ENCODE results near the gene PCNX2. TPM values are rescaled to one million over a fixed set of nuclear protein-coding genes. Genes with fewer than 3 reads are reported as not detected.

PCNX2 gene
- total and polyA plus RNA-seq, 5 donors: 0.66 to 5.0 (median 3.1) TPM

- H3K27me3 ChIP-seq (ENCODE audit: control insufficient read depth, insufficient read depth): no peaks in the 10 kb centered on the region
- H3K4me3 ChIP-seq (ENCODE audit: low read length): no peak overlapping the region
- H3K9me3 ChIP-seq (ENCODE audit: control insufficient read depth, low read length): peaks cover 2% of the 10 kb centered on the region
- ATAC-seq (no peak), DNase-seq (no peak)
- peaks cover 2% of the 10 kb centered on the region for H3K4me1 ChIP-seq (ENCODE audit: control insufficient read depth, insufficient read depth, low read length)
- H3K27ac ChIP-seq (ENCODE audit: low read length): no peak overlapping the region
- intact Hi-C loops (cut with DNase I): loop anchor here in 1 of 4 donors (10.0 kb wide), 1 partner anchor 117 kb away; no protein-coding TSS in a partner anchor
- WGBS: 95% methylated on average over 3 of the region's 3 CpGs
These were observed 237.7 kb downstream of the PCNX2 start for GRCh38 chr1:233057836-233058235.

- peaks cover 2% of the 10 kb centered on the region for H3K9me3 ChIP-seq (ENCODE audit: control insufficient read depth, low read length)
- intact Hi-C loops (cut with DNase I): loop anchor here in 1 of 4 donors (10.0 kb wide), 1 partner anchor 119 kb away; no protein-coding TSS in a partner anchor
- H3K27me3 ChIP-seq (ENCODE audit: control insufficient read depth, insufficient read depth): no peaks in the 10 kb centered on the region
- no peak overlapping the region for H3K4me3 ChIP-seq (ENCODE audit: low read length)
- no peak overlapping the region for H3K27ac ChIP-seq (ENCODE audit: low read length)
- 85% methylated on average over 5 of the region's 5 CpGs for WGBS
- ATAC-seq (no peak), DNase-seq (no peak)
- peaks cover 2% of the 10 kb centered on the region for H3K4me1 ChIP-seq (ENCODE audit: control insufficient read depth, insufficient read depth, low read length)
These were observed 239.5 kb downstream of the PCNX2 start for GRCh38 chr1:233055879-233056641.

- no peak overlapping the region for H3K27ac ChIP-seq (ENCODE audit: low read length)
- DNase-seq (no peak), ATAC-seq (no peak)
- H3K4me1 ChIP-seq (ENCODE audit: control insufficient read depth, insufficient read depth, low read length): no peaks in the 10 kb centered on the region
- no peak overlapping the region for H3K4me3 ChIP-seq (ENCODE audit: low read length)
- intact Hi-C loops (cut with DNase I): no loop called here
- no peaks in the 10 kb centered on the region for H3K27me3 ChIP-seq (ENCODE audit: control insufficient read depth, insufficient read depth)
- H3K9me3 ChIP-seq (ENCODE audit: control insufficient read depth, low read length): no peaks in the 10 kb centered on the region
- WGBS: 38% methylated on average over 2 of the region's 2 CpGs
These were observed 249.9 kb downstream of the PCNX2 start for GRCh38 chr1:233045588-233045987.

GRCh38 chr1:233042834-233043233, 252.7 kb downstream of the PCNX2 start:
- Histone ChIP-seq H3K9me3 (ENCODE audit: control insufficient read depth, low read length) (no peaks in the 10 kb centered on the region), H3K4me3 (ENCODE audit: low read length) (no peak overlapping the region), H3K27me3 (ENCODE audit: control insufficient read depth, insufficient read depth) (no peaks in the 10 kb centered on the region), H3K4me1 (ENCODE audit: control insufficient read depth, insufficient read depth, low read length) (no peaks in the 10 kb centered on the region), H3K27ac (ENCODE audit: low read length) (no peak overlapping the region)
- intact Hi-C loops (cut with DNase I): no loop called here
- WGBS: 92% methylated on average over 3 of the region's 3 CpGs
- DNase-seq: no peak
- no peak for ATAC-seq

- intact Hi-C loops (cut with DNase I): no loop called here
- ATAC-seq (no peak), DNase-seq (no peak)
- Histone ChIP-seq H3K4me1 (ENCODE audit: control insufficient read depth, insufficient read depth, low read length) (no peaks in the 10 kb centered on the region), H3K27me3 (ENCODE audit: control insufficient read depth, insufficient read depth) (no peaks in the 10 kb centered on the region), H3K4me3 (ENCODE audit: low read length) (no peak overlapping the region), H3K27ac (ENCODE audit: low read length) (no peak overlapping the region), H3K9me3 (ENCODE audit: control insufficient read depth, low read length) (no peaks in the 10 kb centered on the region)
- WGBS: 87% methylated on average over 4 of the region's 4 CpGs
These were observed 255.0 kb downstream of the PCNX2 start for GRCh38 chr1:233040494-233040893.

GRCh38 chr1:233038581-233038980, 256.9 kb downstream of the PCNX2 start:
- DNase-seq (no peak), ATAC-seq (no peak)
- H3K4me1 ChIP-seq (ENCODE audit: control insufficient read depth, insufficient read depth, low read length): no peaks in the 10 kb centered on the region

GRCh38 chr1:233037843-233038242, 257.7 kb downstream of the PCNX2 start:
- ATAC-seq (no peak), DNase-seq (no peak)
- Histone ChIP-seq H3K4me3 (ENCODE audit: low read length) (no peak overlapping the region), H3K27me3 (ENCODE audit: control insufficient read depth, insufficient read depth) (no peaks in the 10 kb centered on the region), H3K9me3 (ENCODE audit: control insufficient read depth, low read length) (no peaks in the 10 kb centered on the region), H3K4me1 (ENCODE audit: control insufficient read depth, insufficient read depth, low read length) (peaks cover 1% of the 10 kb centered on the region), H3K27ac (ENCODE audit: low read length) (no peak overlapping the region)
- intact Hi-C loops (cut with DNase I): no loop called here

More at GRCh38 chr1:233038581-233038980, 256.9 kb downstream of the PCNX2 start:
- Histone ChIP-seq H3K4me3 (ENCODE audit: low read length) (no peak overlapping the region), H3K9me3 (ENCODE audit: control insufficient read depth, low read length) (no peaks in the 10 kb centered on the region), H3K27me3 (ENCODE audit: control insufficient read depth, insufficient read depth) (no peaks in the 10 kb centered on the region), H3K27ac (ENCODE audit: low read length) (no peak overlapping the region)
- intact Hi-C loops (cut with DNase I): no loop called here

- H3K27me3 ChIP-seq (ENCODE audit: control insufficient read depth, insufficient read depth): no peaks in the 10 kb centered on the region
- no peak for ATAC-seq
- H3K9me3 ChIP-seq (ENCODE audit: control insufficient read depth, low read length): no peaks in the 10 kb centered on the region
- DNase-seq: no peak
- H3K4me1 ChIP-seq (ENCODE audit: control insufficient read depth, insufficient read depth, low read length): peaks cover 1% of the 10 kb centered on the region
- WGBS: 79% methylated on average over 5 of the region's 5 CpGs
- no peak overlapping the region for H3K4me3 ChIP-seq (ENCODE audit: low read length)
- intact Hi-C loops (cut with DNase I): no loop called here
- H3K27ac ChIP-seq (ENCODE audit: low read length): no peak overlapping the region
These were observed 260.7 kb downstream of the PCNX2 start for GRCh38 chr1:233034836-233035235.

GRCh38 chr1:233033361-233033760, 262.2 kb downstream of the PCNX2 start:
- Histone ChIP-seq H3K27ac (ENCODE audit: low read length) (no peak overlapping the region), H3K27me3 (ENCODE audit: control insufficient read depth, insufficient read depth) (no peaks in the 10 kb centered on the region), H3K4me3 (ENCODE audit: low read length) (no peak overlapping the region), H3K9me3 (ENCODE audit: control insufficient read depth, low read length) (no peaks in the 10 kb centered on the region), H3K4me1 (ENCODE audit: control insufficient read depth, insufficient read depth, low read length) (peaks cover 1% of the 10 kb centered on the region)
- 75% methylated on average over 3 of the region's 3 CpGs for WGBS
- ATAC-seq (no peak), DNase-seq (no peak)
- intact Hi-C loops (cut with DNase I): no loop called here

GRCh38 chr1:233032916-233033315, 262.6 kb downstream of the PCNX2 start:
- 68% methylated on average over 4 of the region's 4 CpGs for WGBS
- no peak for ATAC-seq
- no peak overlapping the region for H3K27ac ChIP-seq (ENCODE audit: low read length)

GRCh38 chr1:233031521-233031920, 264.0 kb downstream of the PCNX2 start:
- Histone ChIP-seq H3K4me1 (ENCODE audit: control insufficient read depth, insufficient read depth, low read length) (peaks cover 1% of the 10 kb centered on the region), H3K9me3 (ENCODE audit: control insufficient read depth, low read length) (no peaks in the 10 kb centered on the region), H3K4me3 (ENCODE audit: low read length) (no peak overlapping the region), H3K27ac (ENCODE audit: low read length) (no peak overlapping the region), H3K27me3 (ENCODE audit: control insufficient read depth, insufficient read depth) (no peaks in the 10 kb centered on the region)
- no peak for ATAC-seq
- WGBS: 74% methylated on average over 3 of the region's 3 CpGs
- intact Hi-C loops (cut with DNase I): no loop called here
- no peak for DNase-seq

More at GRCh38 chr1:233032916-233033315, 262.6 kb downstream of the PCNX2 start:
- intact Hi-C loops (cut with DNase I): no loop called here
- Histone ChIP-seq H3K27me3 (ENCODE audit: control insufficient read depth, insufficient read depth) (no peaks in the 10 kb centered on the region), H3K9me3 (ENCODE audit: control insufficient read depth, low read length) (no peaks in the 10 kb centered on the region), H3K4me1 (ENCODE audit: control insufficient read depth, insufficient read depth, low read length) (peaks cover 1% of the 10 kb centered on the region), H3K4me3 (ENCODE audit: low read length) (no peak overlapping the region)
- no peak for DNase-seq

Measured in right cardiac atrium (tissue), 5 donors.